A549 treated with CpdA at 1 μM for 4 hours (cell line): ENCODE results near the gene CCDC81. TPM values are rescaled to one million over a fixed set of nuclear protein-coding genes. Genes with fewer than 3 reads are reported as not detected.

Experiments used
- total RNA-seq: library from RNA; stranded (reverse); fragments of 200-300 nt; extraction: Qiagen RNA extraction; gene quantifications from 5 replicates; pipeline ENCODE4 v1.2.3, GENCODE V29; 2022; ENCODE audit warnings: low read depth

The CCDC81 gene
- 0.17 to 0.50 TPM (median 0.22 TPM) in 5 replicates for total RNA-seq

GRCh38 chr11:86374586-86374985 is at the start of gene CCDC81:
TSS of gene CCDC81 (plus strand) at chr11:86374887. CDS start at chr11:86375164, 277 bp downstream.

Other genes starting within 250 kb of the CCDC81 start
- 26.9 to 33.2 TPM (median 27.9 TPM) in 5 replicates for gene EED, start 130.1 kb upstream of the CCDC81 start, total RNA-seq
- 37.6 to 42.7 TPM (median 40.9 TPM) in 5 replicates for gene HIKESHI, start 72.6 kb upstream of the CCDC81 start, total RNA-seq